ENCODE measurements around the gene RBM15.
A peak's percentile ranks its signal among the peaks of the same experiment; 100 is the strongest.

Gene RBM15

DNA sequence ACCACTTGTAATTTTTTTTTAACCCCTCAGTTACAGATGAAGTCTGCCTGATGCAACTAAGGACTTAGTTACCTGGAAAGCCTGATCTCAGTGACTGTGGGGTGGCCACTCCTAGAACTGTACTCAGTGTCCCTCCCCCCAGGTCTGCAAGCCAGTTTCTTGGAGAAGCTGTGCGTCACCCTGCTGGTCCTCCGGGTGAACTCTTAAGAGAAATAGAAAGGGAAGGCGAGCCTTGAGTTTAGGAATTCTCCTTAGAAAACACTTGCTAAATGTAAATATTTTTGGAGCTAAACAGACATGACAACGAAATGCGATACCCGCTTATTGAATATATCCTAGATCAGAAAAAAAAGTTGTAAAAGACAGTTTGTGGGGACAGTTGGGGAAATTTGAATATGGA is 50.9 kb downstream of the RBM15 start:
- peak; percentile 76 for DNase-seq (ENCODE audit: extremely low read depth, low read depth)
- TF ChIP-seq CTCF (IDR thresholded peaks at IDR 0.05; ENCODE audit: low read depth, low read length), result no peak; the same call in 1 of the 2 replicates

DNA sequence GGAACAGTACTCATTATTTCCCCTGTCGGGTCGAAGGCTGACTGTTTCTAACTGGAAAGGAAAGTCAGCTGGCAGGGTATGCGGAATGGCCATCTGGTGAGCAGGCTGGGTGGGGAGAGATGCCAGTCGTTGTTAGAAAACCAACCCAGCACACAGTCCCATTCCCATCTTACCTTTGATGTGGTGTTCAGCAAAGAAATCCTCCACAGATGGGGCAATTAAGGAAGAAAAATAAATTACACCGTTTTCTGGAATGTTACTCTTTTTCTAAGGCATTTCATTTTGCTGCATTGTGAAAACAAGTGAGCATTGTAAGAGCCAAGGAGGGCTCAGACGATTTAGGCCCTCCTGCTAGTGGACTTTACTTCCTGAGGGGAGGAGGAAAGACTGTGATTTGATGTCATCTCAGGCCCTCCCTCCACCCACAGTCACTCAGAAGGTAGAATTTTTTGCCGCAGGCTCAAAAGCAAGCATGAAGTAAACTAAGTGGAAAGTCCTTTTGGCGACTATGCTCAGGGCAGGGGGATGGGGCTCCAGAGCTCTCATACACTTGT is 51.6 kb downstream of the RBM15 start, which contains the start of gene SLC16A4:
Gene SLC16A4, minus strand, starts transcription at position 335 of the 554 bp plus-strand sequence. CDS start 1,703 bp downstream, outside the sequence.
- TF ChIP-seq CTCF (IDR thresholded peaks at IDR 0.05; ENCODE audit: low read depth, low read length), result no peak
- peak; percentile 76 for DNase-seq (ENCODE audit: extremely low read depth, low read depth)

- TF ChIP-seq CTCF (IDR thresholded peaks at IDR 0.05; ENCODE audit: low read depth, low read length), result no peak
- DNase-seq (ENCODE audit: extremely low read depth, low read depth), result no peak
Observed at GRCh38 chr1:110393286-110393685, 54.1 kb downstream of the RBM15 start.

- no peak for TF ChIP-seq CTCF (IDR thresholded peaks at IDR 0.05; ENCODE audit: low read depth, low read length)
- DNase-seq (ENCODE audit: extremely low read depth, low read depth), result no peak
Observed at GRCh38 chr1:110393691-110394492, 54.7 kb downstream of the RBM15 start.

DNA sequence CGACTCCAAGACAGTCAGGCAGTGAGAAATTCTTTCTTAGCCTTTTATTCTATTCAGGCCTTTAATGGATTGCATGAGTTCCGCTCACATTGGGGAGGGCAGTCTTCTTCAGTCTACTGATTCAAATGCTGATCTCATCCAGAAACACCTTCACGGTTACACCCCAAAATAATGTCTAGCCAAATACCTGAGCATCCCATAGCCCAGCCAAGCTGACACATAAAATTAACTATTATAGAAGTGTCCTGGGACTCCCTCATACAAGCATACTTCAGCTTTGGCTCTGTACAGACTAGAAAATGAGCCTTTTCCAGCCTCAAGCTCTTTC is 55.3 kb downstream of the RBM15 start:
- no peak for DNase-seq (ENCODE audit: extremely low read depth, low read depth)
- no peak for TF ChIP-seq CTCF (IDR thresholded peaks at IDR 0.05; ENCODE audit: low read depth, low read length)
